ENCODE measurements around the gene FAM229A. TPM values are rescaled to one million over a fixed set of nuclear protein-coding genes. Genes with fewer than 3 reads are reported as not detected.
A peak's percentile ranks its signal among the peaks of the same experiment; 100 is the strongest.

FAM229A gene
- total and polyA plus RNA-seq, 2 experiments from 2014 or later = 3.6 to 4.2 TPM

DNA sequence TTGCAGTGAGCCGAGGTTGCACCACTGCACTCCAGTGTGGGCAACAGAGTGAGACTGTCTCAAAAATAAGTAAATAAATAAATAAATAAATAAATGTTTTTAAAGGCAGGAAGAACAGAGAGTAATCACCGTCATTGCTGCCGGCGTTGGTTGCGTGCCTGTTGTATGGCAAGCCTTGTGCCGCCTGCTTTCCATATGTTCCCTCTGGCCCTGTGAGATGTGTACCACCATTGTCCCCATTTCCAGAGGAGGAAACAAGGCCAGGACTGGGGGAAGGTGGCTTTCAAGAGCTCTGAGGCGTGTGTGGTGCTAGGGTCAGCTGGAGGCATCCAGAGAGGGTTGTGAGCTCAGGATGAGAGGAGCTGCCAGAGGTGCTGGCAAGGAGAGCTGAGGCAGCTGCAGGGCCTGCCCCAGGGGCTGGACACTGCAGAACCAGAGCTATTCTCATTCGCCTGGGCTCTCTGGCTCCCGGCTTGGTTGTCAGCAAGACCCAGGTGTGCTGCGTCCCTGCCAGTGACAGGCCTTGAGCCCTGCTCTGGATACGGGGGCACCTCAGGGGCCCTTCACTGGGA, 21.0 kb downstream of the FAM229A start:
- Mint-ChIP-seq H3K4me1 (peaks cover 21% of the 10 kb centered on the region), H3K36me3 (ENCODE audit: low read depth) (no peaks in the 10 kb centered on the region; the same call in 2 of the 3 replicates)
- TF ChIP-seq CREB1 (CRISPR knock-in tag; IDR thresholded peaks at IDR 0.05; ENCODE audit: low read depth) (no peak), STAT1 (IDR thresholded peaks at IDR 0.05; ENCODE audit: unreplicated experiment) (no peak), ZNF114 (CRISPR knock-in tag; IDR thresholded peaks at IDR 0.05) (no peak), NANOG (IDR thresholded peaks at IDR 0.05; ENCODE audit: borderline replicate concordance) (no peak)
- TF ChIP-seq, protein P1, sequence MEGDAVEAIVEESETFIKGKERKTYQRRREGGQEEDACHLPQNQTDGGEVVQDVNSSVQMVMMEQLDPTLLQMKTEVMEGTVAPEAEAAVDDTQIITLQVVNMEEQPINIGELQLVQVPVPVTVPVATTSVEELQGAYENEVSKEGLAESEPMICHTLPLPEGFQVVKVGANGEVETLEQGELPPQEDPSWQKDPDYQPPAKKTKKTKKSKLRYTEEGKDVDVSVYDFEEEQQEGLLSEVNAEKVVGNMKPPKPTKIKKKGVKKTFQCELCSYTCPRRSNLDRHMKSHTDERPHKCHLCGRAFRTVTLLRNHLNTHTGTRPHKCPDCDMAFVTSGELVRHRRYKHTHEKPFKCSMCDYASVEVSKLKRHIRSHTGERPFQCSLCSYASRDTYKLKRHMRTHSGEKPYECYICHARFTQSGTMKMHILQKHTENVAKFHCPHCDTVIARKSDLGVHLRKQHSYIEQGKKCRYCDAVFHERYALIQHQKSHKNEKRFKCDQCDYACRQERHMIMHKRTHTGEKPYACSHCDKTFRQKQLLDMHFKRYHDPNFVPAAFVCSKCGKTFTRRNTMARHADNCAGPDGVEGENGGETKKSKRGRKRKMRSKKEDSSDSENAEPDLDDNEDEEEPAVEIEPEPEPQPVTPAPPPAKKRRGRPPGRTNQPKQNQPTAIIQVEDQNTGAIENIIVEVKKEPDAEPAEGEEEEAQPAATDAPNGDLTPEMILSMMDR (conservative IDR thresholded peaks at IDR 0.05; ENCODE audit: low read depth in 2 of 2) = no peak

DNA sequence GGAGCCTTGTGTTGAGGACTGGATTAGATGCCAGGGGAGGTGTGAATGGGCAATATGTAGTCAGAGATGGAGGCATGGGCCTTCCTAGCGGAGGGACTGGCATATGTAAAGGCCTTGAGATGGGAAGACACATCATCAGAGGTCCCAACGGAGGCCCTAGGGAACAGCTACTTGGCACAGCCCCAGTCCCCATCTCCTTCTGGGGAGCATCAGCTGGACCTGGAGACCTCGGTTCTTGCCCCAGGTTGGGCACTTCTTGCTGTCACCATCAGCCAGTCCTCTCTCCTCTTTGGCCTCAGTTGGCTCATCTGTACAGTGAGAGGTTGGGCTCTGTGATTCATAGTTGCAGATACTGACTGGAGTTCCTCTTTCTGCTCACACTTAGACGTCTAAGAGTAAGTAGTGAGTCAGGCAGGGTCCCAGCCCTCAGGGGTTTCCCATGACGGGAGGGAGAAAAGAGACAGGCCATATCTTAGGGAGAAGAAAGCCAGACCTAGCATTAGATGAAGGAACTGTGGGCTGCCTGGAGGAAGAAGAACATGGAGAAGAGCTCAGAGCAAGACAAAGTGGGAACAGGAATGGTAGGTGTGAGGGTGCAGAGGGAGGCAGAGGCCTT, 22.8 kb downstream of the FAM229A start:
- Mint-ChIP-seq H3K27ac (no peak overlapping the region; the same call in 1 of the 2 replicates), H3K27me3 (ENCODE audit: insufficient read depth, low read depth, poor library complexity) (peaks cover 23% of the 10 kb centered on the region), H3K4me1 (peaks cover 26% of the 10 kb centered on the region), H3K4me3 (no peak overlapping the region; the same call in 2 of the 3 replicates), H3K36me3 (ENCODE audit: low read depth) (peaks cover 6% of the 10 kb centered on the region), H3K9me3 (peaks cover 2% of the 10 kb centered on the region; the same call in 2 of the 3 replicates)
- H3K36me3 ChIP-seq (ENCODE audit: insufficient read depth) = no peaks in the 10 kb centered on the region
- peaks cover 12% of the 10 kb centered on the region; the same call in 1 of the 2 replicates for H3K4me1 ChIP-seq (ENCODE audit: insufficient read depth)
- H3K79me2 ChIP-seq (replicated peaks; ENCODE audit: insufficient read depth) = peaks cover 10% of the 10 kb centered on the region
- H3K27ac ChIP-seq (ENCODE audit: low read depth) = no peak overlapping the region
- no peak overlapping the region for H2AFZ ChIP-seq
- DNase-seq (ENCODE audit: low spot score) = no peak
- ATAC-seq = no peak
- H3K4me2 ChIP-seq = no peak overlapping the region
- H3K4me3 ChIP-seq = no peak overlapping the region
- peaks cover 6% of the 10 kb centered on the region for H3F3A ChIP-seq (replicated peaks; ENCODE audit: low read depth)
- H4K20me1 ChIP-seq (replicated peaks; ENCODE audit: insufficient read depth) = peaks cover 4% of the 10 kb centered on the region; the same call in 1 of the 2 replicates
- no peaks in the 10 kb centered on the region for H3K9me2 ChIP-seq (ENCODE audit: insufficient read depth)
- H3K27me3 ChIP-seq (ENCODE audit: insufficient read depth) = peaks cover 7% of the 10 kb centered on the region; the same call in 1 of the 2 replicates
- no peak for TF ChIP-seq JUNB (IDR thresholded peaks at IDR 0.05; ENCODE audit: unreplicated experiment)
- no peak for TF ChIP-seq ZNF462 (CRISPR knock-in tag; IDR thresholded peaks at IDR 0.05)
- no peak for TF ChIP-seq EZH2 (IDR thresholded peaks at IDR 0.05; ENCODE audit: low read depth, unreplicated experiment)
- TF ChIP-seq, protein P1 (conservative IDR thresholded peaks at IDR 0.05; ENCODE audit: low read depth in 2 of 2) = no peak

More for the DNA sequence above, 21.0 kb downstream of the FAM229A start:
- Histone ChIP-seq H3K79me2 (replicated peaks; ENCODE audit: insufficient read depth) (no peaks in the 10 kb centered on the region), H3F3A (replicated peaks; ENCODE audit: low read depth) (no peaks in the 10 kb centered on the region), H3K9me2 (ENCODE audit: insufficient read depth) (no peaks in the 10 kb centered on the region), H4K20me1 (replicated peaks; ENCODE audit: insufficient read depth) (no peaks in the 10 kb centered on the region), H3K36me3 (ENCODE audit: insufficient read depth) (no peaks in the 10 kb centered on the region), H3K4me2 (no peak overlapping the region), H3K4me3 (no peak overlapping the region), H3K4me1 (ENCODE audit: insufficient read depth) (peaks cover 8% of the 10 kb centered on the region; the same call in 1 of the 2 replicates), H2AFZ (no peak overlapping the region), H3K27me3 (ENCODE audit: insufficient read depth) (peaks cover 7% of the 10 kb centered on the region; the same call in 1 of the 2 replicates), H3K27ac (ENCODE audit: low read depth) (no peak overlapping the region)
- Mint-ChIP-seq H3K27ac (no peak overlapping the region), H3K9me3 (no peaks in the 10 kb centered on the region), H3K27me3 (ENCODE audit: insufficient read depth, low read depth, poor library complexity) (peaks cover 24% of the 10 kb centered on the region), H3K4me3 (no peak overlapping the region)
- DNase-seq (ENCODE audit: low spot score) = no peak
- ATAC-seq = peak; percentile 13; the same call in 2 of the 3 replicates

Measured in GM23338 (cell line).